Caco-2 (cell line): ENCODE data around the gene SERGEF. TPM values are rescaled to one million over a fixed set of nuclear protein-coding genes. Genes with fewer than 3 reads are reported as not detected.

Experiments used
- BruUV-seq: library from RNA; stranded (reverse); fragments of 400-500 nt; replicated peaks from 2 replicates; lab custom pipeline; 2021; lab: Mats Ljungman, UMichigan
- CTCF ChIA-PET: fragments of 300-600 bp; sonication (Branson Sonifier 250); formaldehyde crosslinking; loops from one replicate; lab custom pipeline; 2022; ENCODE audit warnings: antibody characterized with exemption; lab: Charles Lee
- POLR2A ChIA-PET: fragments of 300-600 bp; sonication (Branson Sonifier 250); formaldehyde crosslinking; loops from one replicate; lab custom pipeline; 2022; ENCODE audit warnings: antibody characterized with exemption; lab: Charles Lee
- DNase-seq, 2 experiments: peaks; one replicate each; pipeline versions ENCODE4 v3.0.0 to v3.0.0-alpha.2; 2020 to 2022
- H3K27me3 ChIP-seq: replicated peaks from 2 replicates; pipeline ENCODE4 v1.6.0; 2011; ENCODE audit warnings: low read length; ENCODE audit not compliant: control insufficient read depth, insufficient read depth
- H3K36me3 ChIP-seq: 2 replicates; pipeline ENCODE4 v1.5.1; 2011; ENCODE audit warnings: low read length; ENCODE audit not compliant: control insufficient read depth, insufficient read depth
- H3K4me1 ChIP-seq: fragments of 250-450 bp; sonication (Bioruptor Pico); 2 replicates; pipeline ENCODE4 v1.5.1; 2020; ENCODE audit warnings: mild to moderate bottlenecking
- H3K4me3 ChIP-seq: 2 replicates; pipeline ENCODE4 v1.5.1; 2011; ENCODE audit warnings: low read depth, mild to moderate bottlenecking, control low read depth, low read length
- H3K9me3 ChIP-seq: fragments of 250-450 bp; sonication (Bioruptor Pico); 2 replicates; pipeline ENCODE4 v1.5.1; 2020; ENCODE audit warnings: mild to moderate bottlenecking, moderate library complexity
- H3K27ac Mint-ChIP-seq: one replicate; pipeline ENCODE4 v1.8.0; 2022; ENCODE audit warnings: mixed read lengths; ENCODE audit not compliant: unreplicated experiment
- H3K27me3 Mint-ChIP-seq: one replicate; pipeline ENCODE4 v1.8.0; 2022; ENCODE audit warnings: mixed read lengths; ENCODE audit not compliant: insufficient read depth, unreplicated experiment
- H3K36me3 Mint-ChIP-seq: one replicate; pipeline ENCODE4 v1.8.0; 2022; ENCODE audit warnings: mild to moderate bottlenecking, mixed read lengths; ENCODE audit not compliant: insufficient read depth, unreplicated experiment
- H3K4me1 Mint-ChIP-seq: one replicate; pipeline ENCODE4 v1.8.0; 2022; ENCODE audit warnings: low read depth, mixed read lengths; ENCODE audit not compliant: unreplicated experiment
- H3K4me3 Mint-ChIP-seq: one replicate; pipeline ENCODE4 v1.8.0; 2022; ENCODE audit warnings: mild to moderate bottlenecking, moderate library complexity, mixed read lengths; ENCODE audit not compliant: unreplicated experiment
- H3K9me3 Mint-ChIP-seq: one replicate; pipeline ENCODE4 v1.8.0; 2022; ENCODE audit warnings: mixed read lengths; ENCODE audit not compliant: unreplicated experiment
- CTCF ChIP-seq, 2 experiments: fragments of 200-600 bp in 1 of 2; IDR thresholded peaks; 1 replicate in 1 of 2; 2 replicates in 1 of 2; pipeline versions ENCODE4 v1.5.1 to v1.8.0; 2011 to 2022; ENCODE audit warnings: antibody characterized with exemption in 1 of 2, control low read depth in 1 of 2, inconsistent platforms in 1 of 2, low read depth in 1 of 2, low read length in 1 of 2, mild to moderate bottlenecking in 1 of 2, moderate library complexity in 1 of 2; ENCODE audit not compliant: insufficient read depth in 1 of 2, severe bottlenecking in 1 of 2, unreplicated experiment in 1 of 2
- intact Hi-C: fragments of 100-400 bp; cut with micrococcal nuclease; formaldehyde crosslinking; loops from one replicate; pipeline ENCODE4 v1.10.0; 2022; ENCODE audit not compliant: unreplicated experiment
- total RNA-seq: library from RNA; stranded (reverse); gene quantifications from 2 replicates; pipeline ENCODE4 v1.2.3, GENCODE V29; 2022

SERGEF gene
- total RNA-seq, 1 experiment from 2014 or later = 17.5 TPM

- Mint-ChIP-seq H3K27me3 (no peaks in the 10 kb centered on the region), H3K4me1 (no peaks in the 10 kb centered on the region), H3K36me3 (no peaks in the 10 kb centered on the region), H3K27ac (no peak overlapping the region), H3K9me3 (peaks cover 10% of the 10 kb centered on the region), H3K4me3 (no peak overlapping the region)
- no peak overlapping the region for H3K4me3 ChIP-seq
- no peaks in the 10 kb centered on the region for H3K27me3 ChIP-seq
- intact Hi-C loops = no loop called here
- BruUV-seq = no TSS peak
- TF ChIP-seq CTCF (IDR thresholded peaks at IDR 0.05; ENCODE audit: insufficient read depth in 1 of 2, low read depth in 1 of 2, low read length in 1 of 2, severe bottlenecking in 1 of 2, unreplicated experiment in 1 of 2) = no peak
- DNase-seq = no peak
- H3K4me1 ChIP-seq = no peaks in the 10 kb centered on the region
- H3K36me3 ChIP-seq = no peaks in the 10 kb centered on the region
- CTCF ChIA-PET = no interaction called here
- H3K9me3 ChIP-seq = no peaks in the 10 kb centered on the region
- POLR2A ChIA-PET = no interaction called here
These were observed 153.3 kb downstream of the SERGEF start for GRCh38 chr11:17859552-17859951.

DNA sequence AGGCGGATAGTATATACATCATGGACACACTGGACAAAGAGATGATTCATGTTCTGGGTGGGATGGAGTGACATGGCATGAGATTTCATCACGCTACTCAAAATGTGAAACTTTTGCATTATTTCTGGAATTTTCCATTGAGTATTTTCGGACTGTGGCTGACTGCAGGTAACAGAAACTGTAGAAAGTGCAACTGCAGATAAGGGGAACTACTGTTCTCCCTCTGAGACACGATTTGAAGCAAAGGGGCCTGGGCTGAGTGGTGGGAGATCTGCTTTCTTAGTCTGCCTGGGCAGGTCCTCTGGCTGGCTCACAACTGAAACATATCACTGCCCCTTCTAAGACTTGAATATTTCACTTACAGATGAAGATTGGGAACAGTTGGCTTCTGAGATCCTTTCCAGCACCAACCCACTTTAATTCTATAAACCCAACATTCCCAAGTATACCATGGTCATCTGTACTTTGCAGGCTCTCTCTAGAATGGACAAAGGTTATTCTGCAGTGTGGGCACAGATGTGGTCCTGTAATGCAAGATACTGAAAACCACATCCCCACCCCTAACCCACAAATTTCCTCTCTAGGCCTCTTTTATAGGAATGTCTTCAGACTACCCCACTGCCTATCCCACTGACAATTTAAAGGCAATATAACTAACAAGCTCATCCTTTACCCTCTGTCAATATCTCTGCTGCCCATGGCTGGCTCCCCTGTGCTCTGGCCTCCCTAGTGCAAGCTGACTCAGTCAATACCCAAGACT, 157.1 kb downstream of the SERGEF start:
- intact Hi-C loops = no loop called here
- peaks cover 10% of the 10 kb centered on the region for H3K9me3 Mint-ChIP-seq

DNA sequence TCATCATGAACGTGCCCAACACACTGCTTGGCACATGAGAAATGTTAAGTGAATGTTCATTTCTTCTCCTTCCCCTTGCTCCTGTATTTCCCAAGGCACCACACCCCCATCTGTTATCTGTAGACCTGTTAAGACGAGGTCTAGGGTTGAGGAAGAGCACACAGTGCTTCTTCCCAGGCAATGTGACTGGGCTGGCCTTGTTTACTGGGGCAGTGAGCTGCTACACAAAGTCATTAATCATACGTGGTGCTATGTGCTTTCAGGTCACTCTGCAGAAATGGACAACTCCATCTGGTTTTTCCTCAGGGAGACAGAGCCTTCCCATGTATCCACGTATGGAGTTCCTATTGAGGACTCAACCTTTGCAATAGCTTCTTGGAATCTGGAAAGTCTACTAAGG, 159.6 kb downstream of the SERGEF start:
- H3K4me3 ChIP-seq = no peak overlapping the region
- BruUV-seq = no TSS peak
- intact Hi-C loops = no loop called here
- H3K36me3 Mint-ChIP-seq = no peaks in the 10 kb centered on the region
- no peaks in the 10 kb centered on the region for H3K4me1 Mint-ChIP-seq
- ChIA-PET CTCF (no interaction called here), POLR2A (no interaction called here)
- H3K27me3 Mint-ChIP-seq = no peaks in the 10 kb centered on the region
- H3K9me3 ChIP-seq = no peaks in the 10 kb centered on the region
- no peaks in the 10 kb centered on the region for H3K9me3 Mint-ChIP-seq
- H3K27me3 ChIP-seq = no peaks in the 10 kb centered on the region
- no peak overlapping the region for H3K27ac Mint-ChIP-seq
- no peak overlapping the region for H3K4me3 Mint-ChIP-seq
- H3K36me3 ChIP-seq = no peaks in the 10 kb centered on the region
- TF ChIP-seq CTCF (IDR thresholded peaks at IDR 0.05; ENCODE audit: insufficient read depth in 1 of 2, low read depth in 1 of 2, low read length in 1 of 2, severe bottlenecking in 1 of 2, unreplicated experiment in 1 of 2) = no peak
- H3K4me1 ChIP-seq = no peaks in the 10 kb centered on the region
- no peak for DNase-seq

More for the DNA sequence above, 157.1 kb downstream of the SERGEF start:
- Histone ChIP-seq H3K4me1 (no peaks in the 10 kb centered on the region), H3K4me3 (no peak overlapping the region), H3K27me3 (no peaks in the 10 kb centered on the region), H3K36me3 (no peaks in the 10 kb centered on the region), H3K9me3 (no peaks in the 10 kb centered on the region)
- CTCF ChIA-PET = no interaction called here
- H3K36me3 Mint-ChIP-seq = no peaks in the 10 kb centered on the region
- H3K4me1 Mint-ChIP-seq = no peaks in the 10 kb centered on the region
- POLR2A ChIA-PET = no interaction called here
- no peak for DNase-seq
- no TSS peak for BruUV-seq
- H3K27ac Mint-ChIP-seq = no peak overlapping the region
- no peaks in the 10 kb centered on the region for H3K27me3 Mint-ChIP-seq
- no peak for TF ChIP-seq CTCF (IDR thresholded peaks at IDR 0.05; ENCODE audit: insufficient read depth in 1 of 2, low read depth in 1 of 2, low read length in 1 of 2, severe bottlenecking in 1 of 2, unreplicated experiment in 1 of 2)
- H3K4me3 Mint-ChIP-seq = no peak overlapping the region
